DMS 273 (cell line): ENCODE data around the gene IQCM.
A peak's percentile ranks its signal among the peaks of the same experiment; 100 is the strongest.
"Not testable (repeated sequence)": the region's sequence is repeated elsewhere in the genome, so short reads cannot be mapped to it uniquely, and the experiment has no call there.

ENCODE experiments used
- DNase-seq: peaks from one replicate; lab custom pipeline; 2025; ENCODE audit not compliant: unreplicated experiment; lab: John Stamatoyannopoulos, UW

Gene IQCM

GRCh38 chr4:149595500-149595899 lies 220.1 kb downstream of the IQCM start:
- DNase-seq: no peak

GRCh38 chr4:149589826-149590225 lies 225.8 kb downstream of the IQCM start:
- DNase-seq: no peak

GRCh38 chr4:149584722-149585121 lies 230.9 kb downstream of the IQCM start:
- DNase-seq: no peak

DNA sequence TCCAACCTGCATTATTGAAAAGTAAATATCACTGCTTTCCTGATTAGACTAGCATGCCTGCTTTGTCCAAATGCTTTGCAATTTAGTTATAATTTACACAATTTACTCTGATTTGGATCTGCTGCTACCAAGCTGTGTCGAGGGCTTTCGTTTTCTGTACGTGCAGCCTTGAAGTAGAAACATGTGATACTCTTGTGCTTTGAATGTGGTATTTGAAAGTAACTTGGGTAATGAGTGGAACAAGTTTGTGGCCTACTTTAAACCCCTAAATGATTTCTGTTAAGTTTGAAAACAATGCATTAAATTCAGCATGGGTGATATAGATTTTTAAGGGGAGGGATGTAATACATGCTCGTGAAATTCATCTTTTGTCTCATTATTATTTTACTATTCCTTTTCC lies 240.7 kb downstream of the IQCM start:
- no peak for DNase-seq

GRCh38 chr4:149572716-149573115 lies 242.9 kb downstream of the IQCM start:
- no peak for DNase-seq

- DNase-seq: no peak
These were observed 259.8 kb downstream of the IQCM start for GRCh38 chr4:149555799-149556198.

GRCh38 chr4:149555146-149555545 lies 260.5 kb downstream of the IQCM start:
- DNase-seq: no peak

DNA sequence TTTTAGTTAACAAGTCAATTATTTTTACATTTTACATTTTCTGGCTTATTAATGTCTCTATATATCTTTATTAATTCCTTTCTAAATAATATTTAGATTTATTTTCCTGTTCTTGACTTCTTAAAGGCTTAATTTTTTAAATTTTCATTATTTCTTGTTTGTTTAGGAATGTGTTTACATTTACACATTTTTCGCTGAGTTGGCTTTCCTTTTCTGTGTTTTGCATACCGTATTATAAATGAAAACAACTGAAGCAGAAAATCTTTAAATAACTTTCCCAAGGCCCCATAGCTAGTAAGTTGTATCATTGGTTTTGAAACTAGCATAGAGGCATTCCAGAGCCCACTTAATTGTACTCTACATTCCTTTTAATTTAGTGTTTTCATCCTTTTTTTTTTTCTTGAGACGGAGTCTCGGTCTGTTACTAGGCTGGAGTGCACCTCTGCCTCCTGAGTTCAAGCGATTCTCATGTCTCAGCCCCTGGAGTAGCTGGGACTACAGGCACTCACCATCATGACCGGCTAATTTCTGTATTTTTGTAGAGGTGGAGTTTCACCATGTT lies 261.6 kb downstream of the IQCM start:
- DNase-seq: no peak

DNA sequence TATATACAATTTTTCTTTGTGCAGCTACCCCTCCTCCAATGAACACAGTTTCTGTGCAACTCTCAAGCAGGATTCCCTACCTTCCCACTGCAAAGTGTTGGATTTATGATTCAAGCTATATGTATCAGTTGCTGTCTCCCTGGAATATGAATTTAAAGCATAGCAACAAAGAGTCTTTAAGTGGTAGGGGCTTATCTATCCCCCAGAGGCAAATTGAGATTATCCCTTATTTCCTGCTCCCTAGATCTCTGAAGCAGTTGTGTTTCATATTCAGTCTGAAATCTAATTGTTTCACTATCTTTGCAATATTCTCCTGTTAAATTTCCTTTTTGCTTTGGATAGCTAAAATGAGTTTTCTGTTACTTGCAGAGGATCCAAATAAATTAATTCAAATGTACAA lies 263.0 kb downstream of the IQCM start:
- DNase-seq: no peak

DNA sequence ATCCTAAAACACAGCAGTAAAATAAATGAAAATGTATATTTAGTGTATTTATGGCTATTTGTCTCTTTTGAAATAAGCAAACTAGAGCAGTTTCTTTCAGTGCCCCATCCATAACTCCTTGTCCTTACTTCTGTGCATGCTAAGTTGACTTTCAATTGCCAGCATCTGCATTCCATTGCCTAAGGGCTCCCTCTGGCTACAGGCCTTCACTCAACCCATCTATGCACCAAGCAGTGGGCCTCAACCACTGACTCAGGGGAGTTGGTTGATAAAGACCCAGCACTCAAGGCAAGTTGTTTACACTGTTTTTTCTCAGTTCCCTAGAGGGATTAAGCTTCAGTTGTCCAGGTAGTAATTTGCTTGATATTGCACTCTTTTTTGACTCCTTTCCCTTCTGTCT lies 265.7 kb downstream of the IQCM start:
- DNase-seq: peak; percentile 1

DNA sequence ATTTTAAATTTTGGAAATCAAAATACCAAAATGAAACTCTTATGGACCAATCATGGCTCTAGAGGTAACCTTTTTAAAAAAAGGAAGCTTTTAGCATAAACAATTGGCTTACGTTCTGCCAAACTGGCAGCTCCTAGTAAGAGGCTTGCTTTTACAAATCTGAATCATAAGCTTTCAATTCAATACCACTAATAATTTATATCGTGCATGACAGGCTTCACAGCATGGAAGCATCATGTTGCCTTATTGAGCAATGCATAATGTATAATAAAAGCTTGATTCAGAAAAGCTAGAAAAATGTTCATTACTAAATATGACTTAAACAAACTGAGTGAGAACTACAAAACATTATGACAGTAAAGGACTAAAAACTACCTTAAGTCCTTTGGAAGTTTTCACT lies 280.9 kb downstream of the IQCM start:
- no peak for DNase-seq

DNA sequence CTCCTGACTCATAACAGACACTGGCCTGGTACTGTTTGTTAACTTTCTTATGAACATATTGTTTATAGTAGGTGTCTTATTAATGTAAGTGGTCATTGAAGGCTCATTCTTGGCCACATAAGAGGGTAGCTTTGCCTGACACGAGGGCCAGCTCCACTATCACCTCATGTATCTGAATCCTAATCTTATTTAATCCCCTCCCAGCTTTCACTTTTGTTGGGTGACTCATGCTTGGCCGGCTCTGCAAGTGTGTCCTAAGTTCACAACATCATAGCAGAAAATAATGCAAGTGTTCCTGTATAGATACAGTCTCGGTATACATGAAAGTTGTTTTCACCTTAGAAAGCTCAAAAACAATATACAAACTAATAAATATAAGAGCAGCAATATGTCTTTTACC lies 283.8 kb downstream of the IQCM start:
- DNase-seq: peak; percentile 1

GRCh38 chr4:149523039-149523438 lies 292.6 kb downstream of the IQCM start:
- no peak for DNase-seq

DNA sequence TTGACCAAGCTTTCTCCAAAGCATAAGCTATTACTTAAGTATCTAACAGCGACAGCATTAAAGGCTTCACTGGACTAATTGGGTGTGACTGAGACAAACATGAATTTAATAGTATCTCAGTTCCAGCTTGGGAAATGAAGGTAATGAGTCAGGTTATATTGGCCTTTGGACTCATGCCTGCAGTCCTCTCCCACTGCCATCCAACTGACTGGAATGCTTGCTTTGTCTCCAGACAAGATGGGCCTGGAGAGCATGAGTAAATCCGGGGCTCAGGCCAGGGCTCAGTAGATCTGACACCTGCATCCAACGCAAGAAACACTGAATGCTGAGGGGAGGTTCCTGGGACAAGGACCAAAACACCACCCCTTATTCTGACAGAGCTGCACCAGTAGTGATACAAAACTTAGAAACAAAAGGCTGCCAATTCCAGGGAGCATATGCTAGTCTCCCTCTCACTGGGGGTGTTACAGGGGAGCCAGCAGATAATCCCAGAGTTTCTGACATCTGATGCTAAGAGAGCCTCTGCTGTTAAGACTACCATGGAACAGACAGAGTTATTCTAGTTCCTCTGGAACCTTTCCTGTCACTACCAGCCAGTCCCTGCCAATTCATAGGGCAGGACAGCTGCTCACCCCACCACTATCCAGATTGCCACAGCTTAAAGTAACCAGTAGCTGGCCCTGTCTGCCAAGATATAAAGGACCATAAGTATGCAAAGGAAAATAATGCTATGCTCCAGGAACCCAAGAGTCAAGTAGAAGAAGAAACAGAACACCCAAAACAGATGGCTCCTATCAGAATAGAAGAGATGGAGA lies 293.8 kb downstream of the IQCM start:
- DNase-seq: peak; percentile 66

GRCh38 chr4:149518471-149518870 lies 297.2 kb downstream of the IQCM start:
- no peak for DNase-seq

GRCh38 chr4:149513081-149513480 lies 302.6 kb downstream of the IQCM start:
- DNase-seq: no peak

DNA sequence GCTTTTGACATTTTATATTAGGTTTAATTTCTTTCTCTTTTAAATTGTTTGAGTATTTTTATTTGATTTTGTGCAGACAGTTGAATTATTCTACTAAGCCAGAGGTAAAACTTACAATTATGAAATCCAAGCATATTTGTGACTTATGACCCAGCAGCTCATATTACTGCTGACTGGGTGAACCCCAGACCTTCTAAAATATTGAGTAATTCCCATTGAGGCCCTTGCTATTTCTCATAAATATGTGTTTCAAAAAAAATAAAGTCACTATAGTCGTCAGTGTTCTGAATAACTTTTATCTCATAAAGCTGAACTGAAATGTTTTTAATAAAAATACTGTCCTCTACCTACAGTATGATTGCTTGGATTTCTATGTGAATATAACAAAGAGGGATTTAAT lies 303.1 kb downstream of the IQCM start:
- DNase-seq: no peak

- DNase-seq: no peak
These were observed 303.9 kb downstream of the IQCM start for GRCh38 chr4:149511558-149512298.

DNA sequence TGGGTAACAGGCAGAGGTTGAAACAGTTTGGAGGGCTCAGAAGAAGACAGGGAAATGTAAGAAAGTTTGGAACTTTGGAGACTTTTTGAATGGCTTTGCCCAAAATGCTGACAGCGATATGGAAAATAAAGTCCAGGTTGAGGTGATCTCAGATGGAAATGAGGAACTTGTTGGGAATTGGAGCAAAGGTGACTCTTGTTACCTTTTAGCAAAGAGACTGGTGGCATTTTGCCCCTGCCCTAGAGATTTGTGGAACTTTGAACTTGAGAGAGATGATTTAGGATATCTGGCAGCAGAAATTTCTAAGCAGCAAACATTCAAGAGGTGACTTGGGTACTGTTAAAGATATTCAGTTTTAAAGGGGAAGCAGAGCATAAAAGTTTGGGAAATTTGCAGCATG lies 308.3 kb downstream of the IQCM start:
- DNase-seq: not testable (repeated sequence)

DNA sequence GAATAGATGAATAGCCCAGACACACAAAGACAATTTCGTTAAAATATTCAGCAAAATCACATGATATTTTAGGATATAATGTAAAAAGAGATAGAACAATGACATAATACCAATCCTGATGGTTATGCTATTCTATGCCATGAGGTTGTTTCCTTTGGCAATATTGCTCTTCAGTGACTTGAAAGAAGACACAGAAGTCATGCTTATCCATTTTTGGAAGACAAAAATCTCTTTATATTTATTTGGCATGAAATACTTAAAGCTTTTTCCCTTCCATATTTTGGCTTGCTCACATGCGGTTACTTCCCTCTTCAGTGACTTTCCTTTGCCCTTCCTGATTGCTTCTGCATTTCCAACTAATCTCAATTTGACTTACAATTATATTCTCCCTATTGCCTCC lies 314.8 kb downstream of the IQCM start:
- no peak for DNase-seq

DNA sequence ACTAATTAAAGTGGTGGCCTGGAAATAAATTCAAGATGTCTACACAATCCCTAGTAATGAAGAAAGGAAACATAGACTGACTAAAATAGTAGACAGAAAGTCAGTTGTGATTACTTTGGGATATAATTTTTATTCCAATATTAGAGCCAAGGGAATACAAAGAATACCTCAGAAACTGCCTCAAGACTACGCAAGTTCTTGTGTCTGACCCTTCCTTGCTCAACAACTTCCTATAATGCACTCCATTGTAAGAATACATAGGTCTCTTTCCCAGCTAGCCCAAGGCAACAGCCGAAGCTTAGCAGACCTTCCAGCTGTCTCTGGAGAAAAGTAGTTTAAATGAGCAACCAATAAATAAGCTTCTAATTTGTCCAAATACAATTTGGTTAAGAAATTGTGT lies 315.9 kb downstream of the IQCM start:
- DNase-seq: no peak

- DNase-seq: no peak
These were observed 317.4 kb downstream of the IQCM start for GRCh38 chr4:149498246-149498645.
